Measurements from ENCODE around the gene PCCA.

Gene PCCA

DNA sequence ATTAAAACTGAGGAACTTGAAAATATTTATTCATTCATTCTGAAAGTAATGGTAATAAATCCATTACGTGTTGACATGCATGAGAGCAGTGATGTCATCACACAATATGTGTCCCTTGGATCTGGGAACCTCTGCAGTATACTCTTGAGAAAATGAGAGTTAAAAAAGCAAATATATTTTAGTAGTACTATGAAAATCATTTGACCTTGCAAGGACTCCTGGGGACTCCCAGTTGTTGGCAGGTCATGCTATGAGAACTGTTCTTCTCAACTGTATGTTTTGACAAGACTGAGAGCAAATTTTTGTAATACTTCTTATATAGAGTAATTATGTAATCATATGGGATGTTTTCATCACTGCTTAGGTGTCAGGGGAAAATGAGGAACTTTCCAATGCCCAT, 249.4 kb downstream of the PCCA start:
- no peak for DNase-seq
- no peaks in the 10 kb centered on the region for H3K4me1 ChIP-seq (ENCODE audit: control insufficient read depth, low read depth, low read length)
- H2BK5ac ChIP-seq (ENCODE audit: low read length) = no peak overlapping the region
- no peaks in the 10 kb centered on the region for H3K79me2 ChIP-seq (ENCODE audit: control insufficient read depth, insufficient read depth, low read length)
- H4K5ac ChIP-seq (ENCODE audit: low read length) = no peak overlapping the region
- H3K79me1 ChIP-seq (ENCODE audit: low read length) = no peaks in the 10 kb centered on the region
- H3K23ac ChIP-seq (ENCODE audit: low read length) = no peak overlapping the region
- no peak overlapping the region for H2AK5ac ChIP-seq (ENCODE audit: low read length)
- no peak overlapping the region for H3K9ac ChIP-seq (ENCODE audit: low read length)
- H3K18ac ChIP-seq (ENCODE audit: low read length) = no peak overlapping the region
- no peaks in the 10 kb centered on the region for H3K27me3 ChIP-seq (ENCODE audit: insufficient read depth, low read length, poor library complexity)
- H3K27ac ChIP-seq (ENCODE audit: low read depth, low read length) = no peak overlapping the region
- no peak overlapping the region for H3K4ac ChIP-seq (ENCODE audit: low read depth, low read length)
- no peak overlapping the region for H3K56ac ChIP-seq (ENCODE audit: low read length)
- H4K8ac ChIP-seq (ENCODE audit: low read depth, low read length) = no peak overlapping the region
- H3K36me3 ChIP-seq (ENCODE audit: control insufficient read depth, insufficient read depth, low read length) = no peaks in the 10 kb centered on the region
- H3K4me2 ChIP-seq (ENCODE audit: low read length) = no peak overlapping the region
- no CpG with 5 or more reads among the region's 1 CpG for WGBS (ENCODE audit: extremely low coverage, insufficient coverage, low lambda C conversion rate)
- H2BK15ac ChIP-seq (replicated peaks; ENCODE audit: low read depth) = no peak overlapping the region
- H2BK120ac ChIP-seq (ENCODE audit: low read depth, low read length) = no peak overlapping the region
- H3K4me3 ChIP-seq (ENCODE audit: low read length) = no peak overlapping the region

DNA sequence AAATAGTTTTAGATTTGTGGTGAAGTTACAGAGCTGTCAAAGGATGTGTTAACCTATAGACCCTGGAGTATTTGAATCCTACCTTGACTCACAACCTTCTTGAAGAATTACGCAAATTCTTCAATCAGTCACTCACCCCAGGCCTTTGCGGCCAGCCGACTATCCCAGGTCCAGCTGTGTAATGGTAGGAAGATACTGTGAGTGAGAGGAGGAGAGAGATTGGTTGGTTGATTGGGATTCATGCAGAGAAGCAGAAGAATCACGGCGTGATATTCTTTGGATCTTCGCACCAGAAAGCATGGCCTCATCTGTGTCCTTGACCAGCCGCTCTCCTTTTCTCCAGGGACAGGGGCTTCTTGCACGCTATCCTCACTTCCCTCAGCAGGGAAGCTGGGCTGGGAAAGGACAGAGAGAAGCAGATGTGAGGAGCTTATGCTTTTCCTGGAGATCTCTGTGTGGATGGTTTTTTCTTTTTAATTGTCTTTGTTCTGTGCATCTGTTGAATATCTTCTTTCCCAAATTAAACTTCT, 250.6 kb downstream of the PCCA start:
- H3K9ac ChIP-seq (ENCODE audit: low read length) = no peak overlapping the region
- H3K56ac ChIP-seq (ENCODE audit: low read length) = no peak overlapping the region
- WGBS (ENCODE audit: extremely low coverage, insufficient coverage, low lambda C conversion rate) = no CpG with 5 or more reads among the region's 8 CpGs
- H4K8ac ChIP-seq (ENCODE audit: low read depth, low read length) = no peak overlapping the region
- no peak overlapping the region for H2BK15ac ChIP-seq (replicated peaks; ENCODE audit: low read depth)
- no peak overlapping the region for H3K4me2 ChIP-seq (ENCODE audit: low read length)
- H3K36me3 ChIP-seq (ENCODE audit: control insufficient read depth, insufficient read depth, low read length) = no peaks in the 10 kb centered on the region
- DNase-seq = no peak
- no peaks in the 10 kb centered on the region for H3K4me1 ChIP-seq (ENCODE audit: control insufficient read depth, low read depth, low read length)
- H2AK5ac ChIP-seq (ENCODE audit: low read length) = no peak overlapping the region
- H3K23ac ChIP-seq (ENCODE audit: low read length) = no peak overlapping the region
- no peak overlapping the region for H3K4ac ChIP-seq (ENCODE audit: low read depth, low read length)
- no peaks in the 10 kb centered on the region for H3K27me3 ChIP-seq (ENCODE audit: insufficient read depth, low read length, poor library complexity)
- H2BK5ac ChIP-seq (ENCODE audit: low read length) = no peak overlapping the region
- no peaks in the 10 kb centered on the region for H3K79me1 ChIP-seq (ENCODE audit: low read length)
- H3K18ac ChIP-seq (ENCODE audit: low read length) = no peak overlapping the region
- no peak overlapping the region for H2BK120ac ChIP-seq (ENCODE audit: low read depth, low read length)
- H3K4me3 ChIP-seq (ENCODE audit: low read length) = no peak overlapping the region
- no peak overlapping the region for H4K5ac ChIP-seq (ENCODE audit: low read length)
- H3K27ac ChIP-seq (ENCODE audit: low read depth, low read length) = no peak overlapping the region
- no peaks in the 10 kb centered on the region for H3K79me2 ChIP-seq (ENCODE audit: control insufficient read depth, insufficient read depth, low read length)

DNA sequence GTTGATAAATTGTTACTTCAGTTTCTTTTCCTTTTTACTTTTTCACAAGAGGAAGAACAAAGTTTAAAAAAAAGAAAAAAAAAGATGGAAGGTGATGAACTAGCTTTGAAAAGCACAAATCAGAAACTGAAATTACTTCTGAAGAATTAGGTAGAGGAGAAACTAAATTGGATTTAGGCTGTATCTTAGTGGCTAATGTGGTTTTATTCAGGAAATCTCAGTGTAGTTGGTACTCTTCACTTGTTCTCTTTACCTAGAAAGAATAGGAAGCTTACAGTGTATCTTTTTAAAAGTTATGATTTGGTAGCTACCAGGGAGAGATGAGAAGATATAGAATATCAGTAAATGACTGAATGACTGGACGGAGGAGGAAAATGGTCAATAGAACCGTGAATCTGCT, 252.0 kb downstream of the PCCA start:
- no peak overlapping the region for H3K27ac ChIP-seq (ENCODE audit: low read depth, low read length)
- H3K4me3 ChIP-seq (ENCODE audit: low read length) = no peak overlapping the region
- no peak overlapping the region for H3K23ac ChIP-seq (ENCODE audit: low read length)
- H4K5ac ChIP-seq (ENCODE audit: low read length) = no peak overlapping the region
- H4K8ac ChIP-seq (ENCODE audit: low read depth, low read length) = no peak overlapping the region
- no peak overlapping the region for H3K18ac ChIP-seq (ENCODE audit: low read length)
- no peak overlapping the region for H3K4me2 ChIP-seq (ENCODE audit: low read length)
- no CpG with 5 or more reads among the region's 2 CpGs for WGBS (ENCODE audit: extremely low coverage, insufficient coverage, low lambda C conversion rate)
- H3K79me1 ChIP-seq (ENCODE audit: low read length) = no peaks in the 10 kb centered on the region
- H3K4ac ChIP-seq (ENCODE audit: low read depth, low read length) = no peak overlapping the region
- H2AK5ac ChIP-seq (ENCODE audit: low read length) = no peak overlapping the region
- no peak overlapping the region for H2BK15ac ChIP-seq (replicated peaks; ENCODE audit: low read depth)
- H3K27me3 ChIP-seq (ENCODE audit: insufficient read depth, low read length, poor library complexity) = no peaks in the 10 kb centered on the region
- DNase-seq = no peak
- no peak overlapping the region for H3K56ac ChIP-seq (ENCODE audit: low read length)
- H3K36me3 ChIP-seq (ENCODE audit: control insufficient read depth, insufficient read depth, low read length) = no peaks in the 10 kb centered on the region
- no peak overlapping the region for H3K9ac ChIP-seq (ENCODE audit: low read length)
- no peaks in the 10 kb centered on the region for H3K79me2 ChIP-seq (ENCODE audit: control insufficient read depth, insufficient read depth, low read length)
- no peak overlapping the region for H2BK120ac ChIP-seq (ENCODE audit: low read depth, low read length)
- H3K4me1 ChIP-seq (ENCODE audit: control insufficient read depth, low read depth, low read length) = no peaks in the 10 kb centered on the region
- H2BK5ac ChIP-seq (ENCODE audit: low read length) = no peak overlapping the region

DNA sequence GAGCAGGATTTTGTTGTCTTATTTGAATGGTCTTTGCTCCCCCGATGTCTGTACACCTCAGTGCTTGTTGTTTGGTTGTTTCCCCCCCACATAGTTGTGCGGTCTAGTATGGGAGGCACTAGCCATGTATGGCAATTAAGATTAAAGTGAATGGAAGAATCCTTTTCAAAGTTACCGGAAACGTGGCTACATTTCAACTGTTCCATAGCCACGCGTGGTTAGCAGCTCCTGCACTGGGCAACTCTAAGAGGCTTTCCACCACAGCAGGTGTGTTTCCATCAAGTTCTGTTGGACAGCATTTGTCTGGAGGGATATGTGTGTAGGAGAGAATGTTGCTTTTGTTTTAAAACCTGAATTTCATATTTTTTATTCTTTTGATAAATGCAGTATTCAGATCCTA, 252.4 kb downstream of the PCCA start:
- no peaks in the 10 kb centered on the region for H3K4me1 ChIP-seq (ENCODE audit: control insufficient read depth, low read depth, low read length)
- H4K8ac ChIP-seq (ENCODE audit: low read depth, low read length) = no peak overlapping the region
- no CpG with 5 or more reads among the region's 6 CpGs for WGBS (ENCODE audit: extremely low coverage, insufficient coverage, low lambda C conversion rate)
- no peak overlapping the region for H2AK5ac ChIP-seq (ENCODE audit: low read length)
- no peak overlapping the region for H3K4ac ChIP-seq (ENCODE audit: low read depth, low read length)
- no peaks in the 10 kb centered on the region for H3K36me3 ChIP-seq (ENCODE audit: control insufficient read depth, insufficient read depth, low read length)
- H3K79me2 ChIP-seq (ENCODE audit: control insufficient read depth, insufficient read depth, low read length) = no peaks in the 10 kb centered on the region
- no peak for DNase-seq
- H3K79me1 ChIP-seq (ENCODE audit: low read length) = no peaks in the 10 kb centered on the region
- no peak overlapping the region for H3K4me3 ChIP-seq (ENCODE audit: low read length)
- no peak overlapping the region for H3K23ac ChIP-seq (ENCODE audit: low read length)
- H3K9ac ChIP-seq (ENCODE audit: low read length) = no peak overlapping the region
- H2BK15ac ChIP-seq (replicated peaks; ENCODE audit: low read depth) = no peak overlapping the region
- H2BK120ac ChIP-seq (ENCODE audit: low read depth, low read length) = no peak overlapping the region
- H2BK5ac ChIP-seq (ENCODE audit: low read length) = no peak overlapping the region
- no peak overlapping the region for H4K5ac ChIP-seq (ENCODE audit: low read length)
- H3K27me3 ChIP-seq (ENCODE audit: insufficient read depth, low read length, poor library complexity) = no peaks in the 10 kb centered on the region
- H3K27ac ChIP-seq (ENCODE audit: low read depth, low read length) = no peak overlapping the region
- no peak overlapping the region for H3K18ac ChIP-seq (ENCODE audit: low read length)
- H3K56ac ChIP-seq (ENCODE audit: low read length) = no peak overlapping the region
- H3K4me2 ChIP-seq (ENCODE audit: low read length) = no peak overlapping the region

DNA sequence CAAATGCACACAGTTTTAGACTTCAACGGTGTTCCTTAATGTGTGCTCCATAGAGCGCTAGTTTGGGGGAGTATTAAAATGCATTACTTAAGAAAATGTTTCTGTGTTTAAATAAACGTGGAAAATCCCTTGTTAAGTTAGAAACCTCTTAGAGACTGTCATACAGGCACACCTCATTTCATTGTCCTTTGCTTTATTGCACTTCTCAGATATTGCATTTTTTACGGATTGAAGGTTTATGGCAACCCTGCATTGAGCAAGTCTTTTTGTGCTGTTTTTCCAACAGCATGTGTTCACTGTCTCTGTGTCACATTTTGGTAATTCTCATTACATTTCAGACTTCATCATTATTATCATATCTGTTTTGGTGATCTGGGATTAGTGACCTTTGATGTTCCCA, 255.7 kb downstream of the PCCA start:
- Histone ChIP-seq H3K4me3 (ENCODE audit: low read length) (no peak overlapping the region), H3K18ac (ENCODE audit: low read length) (no peak overlapping the region), H2BK15ac (replicated peaks; ENCODE audit: low read depth) (no peak overlapping the region), H3K27me3 (ENCODE audit: insufficient read depth, low read length, poor library complexity) (no peaks in the 10 kb centered on the region), H3K79me2 (ENCODE audit: control insufficient read depth, insufficient read depth, low read length) (no peaks in the 10 kb centered on the region), H3K56ac (ENCODE audit: low read length) (no peak overlapping the region), H3K79me1 (ENCODE audit: low read length) (no peaks in the 10 kb centered on the region), H3K4me2 (ENCODE audit: low read length) (no peak overlapping the region), H3K36me3 (ENCODE audit: control insufficient read depth, insufficient read depth, low read length) (no peaks in the 10 kb centered on the region), H3K4ac (ENCODE audit: low read depth, low read length) (no peak overlapping the region), H3K23ac (ENCODE audit: low read length) (no peak overlapping the region), H2BK120ac (ENCODE audit: low read depth, low read length) (no peak overlapping the region), H2AK5ac (ENCODE audit: low read length) (no peak overlapping the region), H4K5ac (ENCODE audit: low read length) (no peak overlapping the region), H2BK5ac (ENCODE audit: low read length) (no peak overlapping the region), H3K9ac (ENCODE audit: low read length) (no peak overlapping the region), H3K4me1 (ENCODE audit: control insufficient read depth, low read depth, low read length) (no peaks in the 10 kb centered on the region), H4K8ac (ENCODE audit: low read depth, low read length) (no peak overlapping the region), H3K27ac (ENCODE audit: low read depth, low read length) (no peak overlapping the region)
- no CpG with 5 or more reads among the region's 4 CpGs for WGBS (ENCODE audit: extremely low coverage, insufficient coverage, low lambda C conversion rate)
- DNase-seq = no peak

DNA sequence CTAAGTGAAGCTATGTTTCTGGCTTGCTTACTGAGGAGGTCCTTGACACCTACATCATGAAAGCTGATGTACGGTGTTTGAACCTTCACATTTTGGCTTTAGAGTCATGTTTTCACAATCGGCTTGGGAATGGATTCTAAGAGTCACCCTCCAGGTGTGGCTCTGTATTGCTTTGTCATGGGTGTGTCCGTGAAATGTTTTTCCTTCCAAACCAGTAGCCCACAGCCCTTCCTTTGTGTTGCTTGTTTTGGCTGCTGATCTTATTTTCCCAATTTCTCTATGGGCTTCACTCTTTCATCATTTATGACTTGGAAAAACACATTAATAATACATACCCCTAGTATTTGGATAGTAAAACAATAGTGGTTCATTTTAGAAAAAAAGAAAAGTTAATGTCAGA, 259.1 kb downstream of the PCCA start:
- DNase-seq = no peak
- H4K8ac ChIP-seq (ENCODE audit: low read depth, low read length) = no peak overlapping the region
- H2AK5ac ChIP-seq (ENCODE audit: low read length) = no peak overlapping the region
- H3K4ac ChIP-seq (ENCODE audit: low read depth, low read length) = no peak overlapping the region
- H3K4me1 ChIP-seq (ENCODE audit: control insufficient read depth, low read depth, low read length) = no peaks in the 10 kb centered on the region
- no peak overlapping the region for H3K56ac ChIP-seq (ENCODE audit: low read length)
- WGBS (ENCODE audit: extremely low coverage, insufficient coverage, low lambda C conversion rate) = no CpG with 5 or more reads among the region's 3 CpGs
- H3K23ac ChIP-seq (ENCODE audit: low read length) = no peak overlapping the region
- no peaks in the 10 kb centered on the region for H3K36me3 ChIP-seq (ENCODE audit: control insufficient read depth, insufficient read depth, low read length)
- H2BK120ac ChIP-seq (ENCODE audit: low read depth, low read length) = no peak overlapping the region
- no peak overlapping the region for H3K9ac ChIP-seq (ENCODE audit: low read length)
- H3K27me3 ChIP-seq (ENCODE audit: insufficient read depth, low read length, poor library complexity) = no peaks in the 10 kb centered on the region
- no peak overlapping the region for H2BK5ac ChIP-seq (ENCODE audit: low read length)
- no peak overlapping the region for H3K4me2 ChIP-seq (ENCODE audit: low read length)
- H3K79me2 ChIP-seq (ENCODE audit: control insufficient read depth, insufficient read depth, low read length) = no peaks in the 10 kb centered on the region
- no peak overlapping the region for H2BK15ac ChIP-seq (replicated peaks; ENCODE audit: low read depth)
- H4K5ac ChIP-seq (ENCODE audit: low read length) = no peak overlapping the region
- H3K79me1 ChIP-seq (ENCODE audit: low read length) = no peaks in the 10 kb centered on the region
- no peak overlapping the region for H3K27ac ChIP-seq (ENCODE audit: low read depth, low read length)
- no peak overlapping the region for H3K18ac ChIP-seq (ENCODE audit: low read length)
- no peak overlapping the region for H3K4me3 ChIP-seq (ENCODE audit: low read length)

All from mesendoderm (in vitro differentiated cells).